ENCODE results near the gene SLC25A22.

DNA sequence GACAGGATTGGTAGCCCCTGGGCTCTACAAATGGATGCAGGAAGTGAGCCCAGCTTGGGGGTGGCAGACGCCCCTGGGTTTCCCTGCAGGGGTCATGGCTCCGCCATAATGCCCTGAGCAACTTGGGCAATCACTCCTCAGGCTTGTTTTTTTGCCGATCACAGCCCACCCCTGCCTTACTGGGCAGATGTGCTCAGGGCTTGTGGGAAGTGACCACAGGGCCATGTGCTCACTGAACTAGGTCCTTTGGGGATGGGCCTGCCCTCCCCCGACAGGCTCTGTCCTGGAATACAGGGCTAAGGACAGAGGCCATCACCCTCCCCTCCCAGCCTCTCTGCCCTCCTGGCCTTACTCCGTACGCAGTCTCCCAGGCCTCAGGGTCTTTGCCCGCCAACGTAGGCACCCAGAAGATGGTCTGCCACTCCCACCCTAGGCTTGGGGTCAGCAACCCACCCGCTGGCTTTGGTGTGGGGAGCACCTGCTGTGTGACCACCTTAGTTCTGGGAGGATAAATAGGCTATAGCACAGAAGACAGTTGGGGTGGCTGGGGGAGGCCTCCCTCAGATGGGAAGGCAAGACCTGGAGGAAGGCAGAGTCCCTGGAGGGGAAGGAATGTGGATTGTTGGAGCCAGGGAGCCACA lies 15.5 kb upstream of the SLC25A22 start:
- TF ChIP-seq, protein P1, sequence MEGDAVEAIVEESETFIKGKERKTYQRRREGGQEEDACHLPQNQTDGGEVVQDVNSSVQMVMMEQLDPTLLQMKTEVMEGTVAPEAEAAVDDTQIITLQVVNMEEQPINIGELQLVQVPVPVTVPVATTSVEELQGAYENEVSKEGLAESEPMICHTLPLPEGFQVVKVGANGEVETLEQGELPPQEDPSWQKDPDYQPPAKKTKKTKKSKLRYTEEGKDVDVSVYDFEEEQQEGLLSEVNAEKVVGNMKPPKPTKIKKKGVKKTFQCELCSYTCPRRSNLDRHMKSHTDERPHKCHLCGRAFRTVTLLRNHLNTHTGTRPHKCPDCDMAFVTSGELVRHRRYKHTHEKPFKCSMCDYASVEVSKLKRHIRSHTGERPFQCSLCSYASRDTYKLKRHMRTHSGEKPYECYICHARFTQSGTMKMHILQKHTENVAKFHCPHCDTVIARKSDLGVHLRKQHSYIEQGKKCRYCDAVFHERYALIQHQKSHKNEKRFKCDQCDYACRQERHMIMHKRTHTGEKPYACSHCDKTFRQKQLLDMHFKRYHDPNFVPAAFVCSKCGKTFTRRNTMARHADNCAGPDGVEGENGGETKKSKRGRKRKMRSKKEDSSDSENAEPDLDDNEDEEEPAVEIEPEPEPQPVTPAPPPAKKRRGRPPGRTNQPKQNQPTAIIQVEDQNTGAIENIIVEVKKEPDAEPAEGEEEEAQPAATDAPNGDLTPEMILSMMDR (conservative IDR thresholded peaks at IDR 0.05) = no peak
- no peak for TF ChIP-seq EZH2 (IDR thresholded peaks at IDR 0.05; ENCODE audit: low read depth)
